ENCODE results near the gene MCC.
"Not testable (repeated sequence)": the region's sequence is repeated elsewhere in the genome, so short reads cannot be mapped to it uniquely, and the experiment has no call there.

Gene MCC

GRCh38 chr5:113489299-113489698, 1.0 kb upstream of the MCC start:
- DNase-seq: no peak

- no peak for DNase-seq
Observed at GRCh38 chr5:113488645-113489184, 462 bp upstream of the MCC start.

GRCh38 chr5:113487416-113487780, 855 bp downstream of the MCC start:
- DNase-seq: no peak

- no peak for DNase-seq
Observed at GRCh38 chr5:113480243-113480642, 8.0 kb downstream of the MCC start.

- DNase-seq: no peak
Observed at GRCh38 chr5:113478691-113479090, 9.6 kb downstream of the MCC start.

GRCh38 chr5:113474100-113474728, 14.0 kb downstream of the MCC start:
- DNase-seq: no peak

- no peak for DNase-seq
Observed at GRCh38 chr5:113463032-113463431, 25.2 kb downstream of the MCC start.

GRCh38 chr5:113457106-113457505, 31.1 kb downstream of the MCC start:
- DNase-seq: not testable (repeated sequence)

- DNase-seq: no peak
Observed at GRCh38 chr5:113452941-113453340, 35.3 kb downstream of the MCC start.

GRCh38 chr5:113451797-113452196, 36.5 kb downstream of the MCC start:
- DNase-seq: no peak

- DNase-seq: no peak
Observed at GRCh38 chr5:113450929-113451328, 37.3 kb downstream of the MCC start.

GRCh38 chr5:113450462-113450861, 37.8 kb downstream of the MCC start:
- no peak for DNase-seq

- DNase-seq: no peak
Observed at GRCh38 chr5:113448252-113448651, 40.0 kb downstream of the MCC start.

GRCh38 chr5:113447498-113448050, 40.7 kb downstream of the MCC start:
- DNase-seq: no peak

GRCh38 chr5:113446358-113446927, 41.8 kb downstream of the MCC start:
- no peak for DNase-seq

GRCh38 chr5:113437111-113437510, 51.1 kb downstream of the MCC start:
- no peak for DNase-seq

- peak; percentile 33 for DNase-seq
Observed at GRCh38 chr5:113435575-113435974, 52.7 kb downstream of the MCC start.

- DNase-seq: no peak
Observed at GRCh38 chr5:113434889-113435288, 53.4 kb downstream of the MCC start, which contains the start of gene TSSK1B. Gene TSSK1B, minus strand, starts transcription at chr5:113434989. Its CDS starts 150 bp downstream, at chr5:113434839.

- no peak for DNase-seq
Observed at GRCh38 chr5:113433862-113434612, 54.2 kb downstream of the MCC start.

- DNase-seq: no peak
Observed at GRCh38 chr5:113433071-113433470, 55.2 kb downstream of the MCC start.

- no peak for DNase-seq
Observed at GRCh38 chr5:113427871-113428574, 60.2 kb downstream of the MCC start.

- no peak for DNase-seq
Observed at GRCh38 chr5:113425909-113426308, 62.3 kb downstream of the MCC start.

- DNase-seq: no peak
Observed at GRCh38 chr5:113421693-113422092, 66.6 kb downstream of the MCC start.
